SK-N-MC (cell line): ENCODE measurements around the gene KLHL29.

Experiments
- DNase-seq: peaks from one replicate; pipeline ENCODE4 v3.0.0-alpha.2; 2011; ENCODE audit warnings: low read depth, low spot score
- H3K27ac ChIP-seq: fragments of 200-600 bp; sonication (generic); 2 replicates; pipeline ENCODE4 v1.5.1; 2016; ENCODE audit warnings: mixed run types
- H3K36me3 ChIP-seq: fragments of 200-600 bp; sonication (generic); 2 replicates; pipeline ENCODE4 v1.6.1; 2017; ENCODE audit warnings: antibody characterized with exemption, low read length, mixed read lengths; ENCODE audit not compliant: insufficient read depth
- H3K4me3 ChIP-seq: fragments of 200-600 bp; sonication (generic); 2 replicates; pipeline ENCODE4 v1.5.1; 2016
- H3K9ac ChIP-seq: fragments of 200-600 bp; sonication (generic); 2 replicates; pipeline ENCODE4 v1.8.0; 2017; ENCODE audit warnings: mixed run types, mixed read lengths; ENCODE audit not compliant: insufficient read length
- H3K9me3 ChIP-seq: fragments of 200-600 bp; sonication (generic); 2 replicates; pipeline ENCODE4 v1.6.1; 2017; ENCODE audit warnings: low read depth, mild to moderate bottlenecking, antibody characterized with exemption, low read length, moderate library complexity, mixed read lengths
- EZH2 ChIP-seq: fragments of 200-600 bp; sonication (generic); IDR thresholded peaks from one replicate; pipeline ENCODE4 v1.6.1; 2017; ENCODE audit warnings: antibody characterized with exemption
- FOXP2 ChIP-seq: optimal IDR thresholded peaks from 2 replicates; pipeline ENCODE3; 2011; ENCODE audit warnings: mild to moderate bottlenecking, moderate library complexity; ENCODE audit not compliant: insufficient read depth; ENCODE audit errors: extremely low read length, control extremely low read depth
- POLR2AphosphoS5 ChIP-seq: IDR thresholded peaks from 2 replicates; pipeline ENCODE4 v1.6.1; 2012; ENCODE audit warnings: mild to moderate bottlenecking, low read depth, low read length, borderline replicate concordance

Gene KLHL29

GRCh38 chr2:23542230-23542789 lies 157.3 kb downstream of the KLHL29 start:
- no peaks in the 10 kb centered on the region for H3K36me3 ChIP-seq
- DNase-seq: no peak
- H3K9ac ChIP-seq: no peak overlapping the region
- no peak overlapping the region for H3K4me3 ChIP-seq
- H3K27ac ChIP-seq: no peak overlapping the region
- no peak for TF ChIP-seq FOXP2
- no peak for TF ChIP-seq EZH2
- TF ChIP-seq POLR2AphosphoS5: no peak
- no peaks in the 10 kb centered on the region for H3K9me3 ChIP-seq

GRCh38 chr2:23543302-23543701 lies 158.3 kb downstream of the KLHL29 start:
- Histone ChIP-seq H3K4me3 (no peak overlapping the region), H3K9me3 (no peaks in the 10 kb centered on the region), H3K27ac (no peak overlapping the region), H3K36me3 (no peaks in the 10 kb centered on the region), H3K9ac (no peak overlapping the region)
- DNase-seq: no peak
- TF ChIP-seq FOXP2 (no peak), POLR2AphosphoS5 (no peak), EZH2 (no peak)

GRCh38 chr2:23543728-23544127 lies 158.7 kb downstream of the KLHL29 start:
- TF ChIP-seq EZH2 (no peak), POLR2AphosphoS5 (no peak), FOXP2 (no peak)
- no peaks in the 10 kb centered on the region for H3K9me3 ChIP-seq
- H3K27ac ChIP-seq: no peak overlapping the region
- DNase-seq: no peak
- H3K4me3 ChIP-seq: no peak overlapping the region
- H3K9ac ChIP-seq: no peak overlapping the region
- H3K36me3 ChIP-seq: no peaks in the 10 kb centered on the region

GRCh38 chr2:23544589-23545295 lies 159.8 kb downstream of the KLHL29 start:
- H3K4me3 ChIP-seq: no peak overlapping the region
- DNase-seq: no peak
- no peak for TF ChIP-seq POLR2AphosphoS5
- TF ChIP-seq FOXP2: no peak
- TF ChIP-seq EZH2: no peak
- H3K36me3 ChIP-seq: no peaks in the 10 kb centered on the region
- H3K27ac ChIP-seq: no peak overlapping the region
- H3K9ac ChIP-seq: no peak overlapping the region
- H3K9me3 ChIP-seq: no peaks in the 10 kb centered on the region

GRCh38 chr2:23545396-23545795 lies 160.4 kb downstream of the KLHL29 start:
- Histone ChIP-seq H3K36me3 (no peaks in the 10 kb centered on the region), H3K4me3 (no peak overlapping the region), H3K9me3 (no peaks in the 10 kb centered on the region), H3K27ac (no peak overlapping the region), H3K9ac (no peak overlapping the region)
- no peak for TF ChIP-seq FOXP2
- TF ChIP-seq EZH2: no peak
- no peak for TF ChIP-seq POLR2AphosphoS5
- DNase-seq: no peak

GRCh38 chr2:23545811-23546210 lies 160.8 kb downstream of the KLHL29 start:
- no peak for DNase-seq
- Histone ChIP-seq H3K4me3 (no peak overlapping the region), H3K36me3 (no peaks in the 10 kb centered on the region), H3K9ac (no peak overlapping the region), H3K27ac (no peak overlapping the region), H3K9me3 (no peaks in the 10 kb centered on the region)
- TF ChIP-seq EZH2 (no peak), FOXP2 (no peak), POLR2AphosphoS5 (no peak)

- Histone ChIP-seq H3K9me3 (no peaks in the 10 kb centered on the region), H3K9ac (no peak overlapping the region), H3K27ac (no peak overlapping the region), H3K36me3 (no peaks in the 10 kb centered on the region), H3K4me3 (no peak overlapping the region)
- DNase-seq: no peak
- TF ChIP-seq POLR2AphosphoS5: no peak
Measured at GRCh38 chr2:23546913-23547312, 161.9 kb downstream of the KLHL29 start.

GRCh38 chr2:23547725-23548124 lies 162.7 kb downstream of the KLHL29 start:
- Histone ChIP-seq H3K9ac (no peak overlapping the region), H3K9me3 (no peaks in the 10 kb centered on the region), H3K36me3 (no peaks in the 10 kb centered on the region), H3K27ac (no peak overlapping the region), H3K4me3 (no peak overlapping the region)
- DNase-seq: no peak
- no peak for TF ChIP-seq POLR2AphosphoS5
- no peak for TF ChIP-seq FOXP2
- no peak for TF ChIP-seq EZH2
